Peyer's patch (tissue), 4 donors: ENCODE measurements around the gene KLHL29. TPM values are rescaled to one million over a fixed set of nuclear protein-coding genes. Genes with fewer than 3 reads are reported as not detected.

ENCODE experiments used
- DNase-seq, 3 donors: peaks; one replicate each; pipeline ENCODE4 v3.0.0-alpha.2; 2017 to 2019
- H3K27ac ChIP-seq, 4 donors: fragments of 200-600 bp; sonication (generic); one replicate each; pipeline ENCODE4 v1.5.1; 2016 to 2019
- H3K27me3 ChIP-seq, 2 donors: fragments of 200-600 bp; sonication (generic); one replicate each; pipeline ENCODE4 v1.5.1; 2019
- H3K36me3 ChIP-seq, 3 donors: fragments of 200-600 bp; sonication (generic); one replicate each; pipeline ENCODE4 v1.5.1; 2016 to 2019
- H3K4me1 ChIP-seq, 4 donors: fragments of 200-600 bp; sonication (generic); one replicate each; pipeline ENCODE4 v1.5.1; 2016 to 2019
- H3K4me3 ChIP-seq, 4 donors: fragments of 200-600 bp; sonication (generic); 1 replicate in 3 of 4; 2 replicates in 1 of 4; pipeline ENCODE4 v1.5.1; 2016 to 2019; ENCODE audit warnings: mild to moderate bottlenecking in 1 of 4
- H3K9me3 ChIP-seq, 4 donors: fragments of 200-600 bp; sonication (generic); one replicate each; pipeline ENCODE4 v1.5.1; 2016 to 2019; ENCODE audit warnings: mild to moderate bottlenecking in 1 of 4
- CTCF ChIP-seq, 6 experiments: fragments of 450-650 bp in 4 of 6; fragments of 200-600 bp in 2 of 6; sonication (generic) in 1 of 6; IDR thresholded peaks; one replicate each; pipeline ENCODE4 v1.5.1; 2017 to 2019; ENCODE audit warnings: antibody characterized with exemption in 6 of 6, mild to moderate bottlenecking in 3 of 6, moderate library complexity in 1 of 6
- POLR2A ChIP-seq, 2 donors: fragments of 450-650 bp; IDR thresholded peaks; one replicate each; pipeline ENCODE4 v1.5.1; 2017; ENCODE audit warnings: antibody characterized with exemption in 2 of 2, mild to moderate bottlenecking in 2 of 2, moderate library complexity in 2 of 2
- total RNA-seq, 4 donors: library from RNA; depleted of rRNA; stranded (reverse); fragments of >200 nt; gene quantifications; one replicate each; pipeline ENCODE4 v1.1.0, GENCODE V29; 2016

The KLHL29 gene
- total RNA-seq, 4 donors from 2014 or later: 1.1 to 18.2 (median 5.0) TPM

- H3K4me3 ChIP-seq: no peak overlapping the region
- H3K4me1 ChIP-seq: peaks cover 0 to 11% (median 0%) of the 10 kb centered on the region in 4 donors
- no peak for DNase-seq
- no peaks in the 10 kb centered on the region for H3K36me3 ChIP-seq
- TF ChIP-seq POLR2A (IDR thresholded peaks at IDR 0.05): no peak
- TF ChIP-seq CTCF (IDR thresholded peaks at IDR 0.05): no peak
- H3K27me3 ChIP-seq: no peaks in the 10 kb centered on the region
- no peak overlapping the region for H3K27ac ChIP-seq
- no peaks in the 10 kb centered on the region for H3K9me3 ChIP-seq
Observed at GRCh38 chr2:23673830-23674679, 289.1 kb downstream of the KLHL29 start.

GRCh38 chr2:23675506-23675905, 290.5 kb downstream of the KLHL29 start:
- H3K36me3 ChIP-seq: no peaks in the 10 kb centered on the region

GRCh38 chr2:23677836-23678235, 292.9 kb downstream of the KLHL29 start:
- no peak overlapping the region for H3K4me3 ChIP-seq
- H3K36me3 ChIP-seq: no peaks in the 10 kb centered on the region
- H3K27ac ChIP-seq: no peak overlapping the region
- TF ChIP-seq POLR2A (IDR thresholded peaks at IDR 0.05) (no peak), CTCF (IDR thresholded peaks at IDR 0.05) (no peak)
- H3K27me3 ChIP-seq: no peaks in the 10 kb centered on the region
- H3K9me3 ChIP-seq: no peaks in the 10 kb centered on the region
- DNase-seq: no peak
- no peaks in the 10 kb centered on the region for H3K4me1 ChIP-seq

More at GRCh38 chr2:23675506-23675905, 290.5 kb downstream of the KLHL29 start:
- DNase-seq: no peak
- H3K9me3 ChIP-seq: no peaks in the 10 kb centered on the region
- H3K27me3 ChIP-seq: no peaks in the 10 kb centered on the region
- TF ChIP-seq POLR2A (IDR thresholded peaks at IDR 0.05): no peak
- TF ChIP-seq CTCF (IDR thresholded peaks at IDR 0.05): no peak
- no peaks in the 10 kb centered on the region for H3K4me1 ChIP-seq
- no peak overlapping the region for H3K27ac ChIP-seq
- H3K4me3 ChIP-seq: no peak overlapping the region

- DNase-seq: no peak
- Histone ChIP-seq H3K27ac (no peak overlapping the region), H3K27me3 (no peaks in the 10 kb centered on the region), H3K4me3 (no peak overlapping the region), H3K9me3 (no peaks in the 10 kb centered on the region), H3K4me1 (no peaks in the 10 kb centered on the region), H3K36me3 (no peaks in the 10 kb centered on the region)
- no peak for TF ChIP-seq POLR2A (IDR thresholded peaks at IDR 0.05)
Observed at GRCh38 chr2:23679044-23679443, 294.1 kb downstream of the KLHL29 start.

GRCh38 chr2:23680951-23681350, 296.0 kb downstream of the KLHL29 start:
- DNase-seq: no peak
- Histone ChIP-seq H3K27ac (no peak overlapping the region), H3K4me3 (no peak overlapping the region), H3K9me3 (no peaks in the 10 kb centered on the region), H3K4me1 (no peaks in the 10 kb centered on the region), H3K27me3 (no peaks in the 10 kb centered on the region), H3K36me3 (no peaks in the 10 kb centered on the region)
- no peak for TF ChIP-seq POLR2A (IDR thresholded peaks at IDR 0.05)

GRCh38 chr2:23681356-23682140, 296.6 kb downstream of the KLHL29 start:
- Histone ChIP-seq H3K27ac (no peak overlapping the region), H3K4me1 (no peaks in the 10 kb centered on the region), H3K27me3 (no peaks in the 10 kb centered on the region), H3K36me3 (no peaks in the 10 kb centered on the region), H3K4me3 (no peak overlapping the region), H3K9me3 (no peaks in the 10 kb centered on the region)
- TF ChIP-seq POLR2A (IDR thresholded peaks at IDR 0.05): no peak
- TF ChIP-seq CTCF (IDR thresholded peaks at IDR 0.05): no peak
- DNase-seq: no peak
